Uterus (tissue), 2 donors: ENCODE measurements around the gene ETS1.

Experiments
- CTCF ChIP-seq, 4 experiments: fragments of 200-600 bp in 2 of 4; fragments of 450-650 bp in 2 of 4; sonication (generic) in 2 of 4; IDR thresholded peaks; one replicate each; pipeline ENCODE4 v1.5.1; 2016 to 2019; ENCODE audit warnings: antibody characterized with exemption in 4 of 4, mild to moderate bottlenecking in 2 of 4, moderate library complexity in 1 of 4
- POLR2A ChIP-seq, 2 donors: fragments of 450-650 bp; IDR thresholded peaks; one replicate each; pipeline ENCODE4 v1.6.1; 2016; ENCODE audit warnings: antibody characterized with exemption in 2 of 2, mild to moderate bottlenecking in 1 of 2, moderate library complexity in 1 of 2

- TF ChIP-seq CTCF (IDR thresholded peaks at IDR 0.05): no peak
- TF ChIP-seq POLR2A (IDR thresholded peaks at IDR 0.05): no peak
Observed at GRCh38 chr11:128550261-128550821, 37.0 kb downstream of the ETS1 start.
